Stimulated activated CD8-positive, alpha-beta memory T cell treated with anti-CD3 and anti-CD28 coated beads, Interleukin-7, amount 100 ng/mL, for 4 hours (primary cell): ENCODE data around the gene RND3.

ENCODE experiments used
- DNase-seq, 2 donors: peaks; one replicate each; pipeline ENCODE4 v3.0.0-alpha.2; 2020; ENCODE audit warnings: low read depth in 2 of 2

Gene RND3

GRCh38 chr2:150494234-150494945 lies 6.9 kb upstream of the RND3 start:
- no peak for DNase-seq

DNA sequence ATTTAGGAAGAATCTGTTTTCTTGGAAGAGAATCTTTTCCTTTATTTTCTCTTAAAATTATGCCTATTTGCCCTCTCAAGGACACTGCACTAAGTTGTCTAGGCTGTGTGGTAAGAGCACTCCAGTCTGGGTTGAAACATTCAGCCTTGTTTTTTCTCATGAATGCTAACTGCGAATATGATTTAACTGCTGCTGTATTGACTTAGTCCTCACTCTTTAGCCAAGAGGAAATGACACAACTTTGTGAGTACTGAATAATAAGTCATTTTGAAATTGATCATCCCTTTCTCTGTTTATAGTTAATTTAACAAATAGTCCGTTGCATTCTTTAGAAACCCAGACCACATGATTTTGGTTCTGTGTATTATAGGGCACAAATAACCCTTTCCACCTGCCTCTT lies 4.5 kb upstream of the RND3 start:
- DNase-seq, result no peak

- no peak for DNase-seq
Measured at GRCh38 chr2:150491430-150491829, 4.0 kb upstream of the RND3 start.

- DNase-seq, result no peak
Measured at GRCh38 chr2:150490466-150490865, 3.0 kb upstream of the RND3 start.

DNA sequence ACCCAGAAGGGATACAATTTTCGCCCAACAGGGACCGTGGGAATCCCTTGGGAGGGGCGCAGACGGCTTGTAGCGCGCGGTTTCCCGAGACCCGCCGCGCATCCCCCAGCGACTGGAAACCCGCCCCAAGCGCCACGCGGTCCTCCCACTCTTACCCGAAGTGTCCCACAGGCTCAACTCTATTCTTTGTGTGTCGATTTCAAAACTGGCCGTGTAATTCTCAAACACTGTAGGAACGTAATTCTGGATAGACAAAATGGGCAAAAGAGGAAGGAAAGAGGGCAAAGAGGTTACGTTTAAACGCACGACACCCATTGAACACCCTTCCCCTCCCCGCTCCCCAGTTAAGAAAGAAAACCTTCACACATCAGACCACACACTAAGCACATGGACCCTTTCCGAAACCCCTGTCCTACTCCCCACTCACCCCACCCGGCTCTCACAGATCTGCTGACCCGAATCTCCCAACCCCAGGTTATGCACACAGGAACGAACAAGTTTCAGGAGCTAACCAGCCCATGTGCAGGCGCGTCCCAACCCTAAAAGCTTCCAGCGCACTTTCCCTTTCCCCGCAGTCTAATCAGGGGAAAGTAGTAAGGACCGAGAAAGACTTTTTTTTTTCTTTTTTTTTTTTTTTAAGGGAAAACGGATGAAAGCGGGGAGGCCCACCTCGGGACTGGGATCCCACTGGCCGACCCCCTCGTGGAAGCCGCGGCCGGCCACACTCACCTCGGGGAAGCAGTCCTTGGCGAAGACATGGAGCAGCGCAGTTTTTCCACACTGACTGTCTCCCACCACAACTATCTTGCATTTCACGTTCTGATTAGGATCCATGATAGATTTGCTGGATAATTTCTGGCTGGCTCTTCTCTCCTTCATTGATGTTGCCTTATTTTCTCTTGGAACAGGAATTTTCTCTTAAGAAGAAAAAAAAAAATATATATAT lies 655 bp downstream of the RND3 start:
- no peak for DNase-seq

DNA sequence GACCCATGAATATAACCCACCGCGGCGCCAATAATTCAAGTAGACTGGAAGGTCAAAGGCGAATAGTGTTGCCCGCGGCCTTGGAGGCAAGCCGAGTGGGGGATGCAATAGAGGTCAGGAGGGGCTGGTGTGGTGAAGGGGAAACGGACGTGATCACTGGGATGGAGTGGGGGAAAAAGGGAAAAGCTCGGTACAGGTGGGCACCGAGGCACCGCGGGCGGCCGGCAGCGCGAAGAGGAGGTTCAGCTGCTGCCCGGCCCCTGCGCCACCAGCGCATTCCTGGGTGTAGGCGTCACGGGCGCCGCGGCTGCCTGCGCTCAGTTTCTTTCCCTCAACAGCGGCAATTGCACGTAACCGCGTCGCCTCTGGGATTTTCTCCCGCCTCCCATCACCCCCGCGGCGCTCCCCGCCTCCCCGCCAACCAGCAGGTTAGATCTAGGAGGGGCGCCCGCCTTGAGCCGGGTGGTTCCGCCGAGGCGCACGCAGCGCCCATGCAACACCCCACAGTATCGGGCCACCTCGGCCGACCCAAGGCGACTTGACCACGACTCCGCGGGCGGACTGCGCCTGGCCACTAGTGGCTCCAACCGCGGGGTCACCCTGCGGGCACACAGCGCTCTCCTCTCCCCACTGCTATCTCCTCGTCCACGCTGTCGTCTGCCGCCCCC lies 1.5 kb downstream of the RND3 start:
- DNase-seq, result no peak

DNA sequence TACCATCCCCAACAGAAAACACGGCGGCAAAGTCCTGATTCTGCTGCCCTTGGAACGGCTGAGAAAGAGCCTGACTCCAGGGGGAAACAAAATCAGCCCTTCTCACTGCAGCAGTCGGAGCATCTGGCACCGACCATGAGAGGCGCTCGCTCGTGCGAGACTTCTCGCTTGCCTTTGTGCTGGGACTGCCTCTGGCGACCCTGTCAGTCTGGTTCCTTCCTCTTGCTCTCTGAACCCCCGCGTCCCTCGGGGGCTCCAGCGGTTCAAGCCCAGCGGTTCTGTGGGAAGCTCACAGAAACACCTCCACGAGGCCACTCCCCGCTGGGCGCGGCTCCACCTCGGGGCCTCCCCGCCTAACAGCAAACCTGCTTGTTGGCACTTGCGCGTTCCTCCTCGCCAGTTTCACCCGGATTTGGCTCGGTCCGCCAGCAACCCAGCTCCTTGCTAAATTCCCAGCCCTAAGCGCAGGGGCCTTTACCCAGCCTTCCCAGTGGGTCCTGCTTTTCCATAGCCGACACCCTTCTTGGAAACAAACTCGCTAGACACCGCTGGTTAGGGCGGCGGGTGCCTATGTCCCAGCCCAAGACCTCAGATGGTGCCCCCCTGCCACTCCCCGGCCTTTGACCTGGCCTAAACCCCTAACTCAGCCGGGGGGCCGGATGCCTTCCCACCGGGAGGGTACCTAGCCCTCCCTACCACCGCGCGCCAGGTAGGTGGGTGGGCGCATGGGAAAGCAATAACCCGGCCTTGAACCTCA lies 2.2 kb downstream of the RND3 start:
- no peak for DNase-seq

DNA sequence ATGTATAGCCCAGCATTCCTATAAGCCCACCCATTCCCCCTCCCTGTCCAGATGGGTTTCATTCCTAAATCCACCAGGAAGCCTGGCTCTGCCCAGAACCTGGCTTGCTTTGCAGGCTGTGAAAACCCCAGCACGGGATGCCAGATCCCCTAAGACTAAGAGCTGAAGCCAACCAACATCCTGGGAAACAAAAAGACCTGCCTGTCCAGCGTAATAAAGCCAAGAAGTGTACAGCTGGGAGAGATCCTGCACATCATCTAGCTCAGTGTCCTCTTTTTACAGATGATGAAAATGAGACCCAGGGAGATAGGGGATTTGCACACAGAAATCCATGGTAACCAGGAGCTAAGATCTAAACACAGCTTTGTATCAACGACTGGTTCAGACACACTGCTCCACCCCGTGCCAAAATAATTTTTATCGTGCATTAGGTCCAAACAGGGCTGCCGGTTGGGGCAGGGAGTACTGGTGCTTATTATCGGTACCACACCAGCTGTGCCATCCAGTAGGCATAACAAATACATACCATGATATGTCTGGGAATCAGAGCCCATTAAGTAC lies 2.9 kb downstream of the RND3 start:
- no peak for DNase-seq

- no peak for DNase-seq
Measured at GRCh38 chr2:150484006-150484405, 3.5 kb downstream of the RND3 start.

GRCh38 chr2:150483532-150483931 lies 3.9 kb downstream of the RND3 start:
- DNase-seq, result no peak

DNA sequence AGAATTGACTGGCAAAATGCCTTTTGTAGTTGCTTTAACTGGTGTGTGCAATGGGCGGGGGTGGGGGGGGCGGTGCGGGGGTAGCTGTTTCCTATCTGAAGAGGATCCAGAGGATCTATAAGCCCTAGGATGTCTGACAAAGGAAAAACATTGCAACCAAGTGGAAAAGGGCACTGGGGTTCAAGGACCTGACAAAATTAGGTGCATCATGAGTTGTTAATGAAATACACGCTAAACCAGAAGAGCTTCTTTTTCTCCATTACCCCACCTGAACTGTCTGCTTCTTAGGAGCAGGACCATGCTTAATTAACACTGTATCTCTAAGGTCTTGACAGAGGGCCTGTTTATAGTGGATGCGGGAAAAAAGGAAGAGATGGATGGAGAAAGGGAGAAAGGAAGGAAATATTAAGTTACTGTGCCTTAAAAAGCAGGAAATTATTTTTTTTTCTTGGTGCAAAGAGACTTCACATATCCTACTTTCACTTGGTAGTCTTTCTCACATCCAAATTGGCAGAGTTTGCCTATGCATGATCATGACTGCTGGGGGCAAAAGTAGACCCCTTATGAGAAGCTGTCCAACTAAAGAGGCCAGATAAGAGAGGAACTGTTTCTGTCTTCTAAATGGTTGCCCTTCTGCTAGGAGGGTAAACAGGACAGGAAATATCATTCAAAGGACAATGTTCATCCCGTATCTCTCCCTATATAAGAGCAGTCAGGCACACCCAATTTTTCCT lies 4.6 kb downstream of the RND3 start:
- DNase-seq, result no peak

GRCh38 chr2:150482111-150482510 lies 5.4 kb downstream of the RND3 start:
- DNase-seq, result no peak

DNA sequence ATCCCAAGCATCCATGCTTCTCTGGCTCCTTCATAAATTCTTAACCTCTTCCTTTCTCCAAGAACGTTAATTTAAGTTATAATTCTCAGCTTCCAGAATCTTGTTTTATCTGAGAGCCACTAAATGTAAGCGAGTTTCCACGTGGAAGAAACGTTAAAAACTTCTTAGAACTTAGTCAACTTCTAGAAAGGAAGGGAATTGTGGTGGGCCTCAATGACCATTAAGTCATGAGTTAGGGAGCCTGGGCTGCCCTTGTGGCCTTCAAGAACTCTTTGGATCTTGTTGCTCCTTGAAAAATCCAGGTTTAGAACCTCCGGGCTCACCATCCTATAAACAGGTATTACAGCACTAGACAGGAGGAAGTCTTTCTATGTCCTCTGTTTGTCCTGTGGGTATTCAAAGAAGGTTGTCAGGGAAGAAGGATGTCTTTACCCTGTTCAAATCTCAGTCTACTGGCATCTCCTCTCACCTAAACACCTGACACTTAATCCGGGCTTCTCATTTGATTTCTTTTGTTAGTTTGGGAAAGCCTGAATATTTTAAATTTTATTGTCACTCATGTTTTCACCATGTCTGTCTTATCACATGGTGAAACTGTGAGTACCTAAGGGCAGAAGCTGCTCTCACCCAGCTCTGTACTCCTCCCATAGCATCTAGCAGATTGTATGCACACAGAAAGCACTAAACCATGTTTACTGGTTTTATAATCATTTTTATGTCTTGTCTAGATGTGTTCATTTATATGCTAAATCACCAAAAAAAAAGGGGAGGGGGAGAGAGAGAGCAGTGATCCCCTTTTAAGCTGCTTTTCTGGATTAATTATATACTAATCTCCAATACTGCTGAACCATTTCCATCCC lies 6.3 kb downstream of the RND3 start:
- DNase-seq, result no peak

- DNase-seq, result no peak
Measured at GRCh38 chr2:150480241-150480640, 7.2 kb downstream of the RND3 start.

DNA sequence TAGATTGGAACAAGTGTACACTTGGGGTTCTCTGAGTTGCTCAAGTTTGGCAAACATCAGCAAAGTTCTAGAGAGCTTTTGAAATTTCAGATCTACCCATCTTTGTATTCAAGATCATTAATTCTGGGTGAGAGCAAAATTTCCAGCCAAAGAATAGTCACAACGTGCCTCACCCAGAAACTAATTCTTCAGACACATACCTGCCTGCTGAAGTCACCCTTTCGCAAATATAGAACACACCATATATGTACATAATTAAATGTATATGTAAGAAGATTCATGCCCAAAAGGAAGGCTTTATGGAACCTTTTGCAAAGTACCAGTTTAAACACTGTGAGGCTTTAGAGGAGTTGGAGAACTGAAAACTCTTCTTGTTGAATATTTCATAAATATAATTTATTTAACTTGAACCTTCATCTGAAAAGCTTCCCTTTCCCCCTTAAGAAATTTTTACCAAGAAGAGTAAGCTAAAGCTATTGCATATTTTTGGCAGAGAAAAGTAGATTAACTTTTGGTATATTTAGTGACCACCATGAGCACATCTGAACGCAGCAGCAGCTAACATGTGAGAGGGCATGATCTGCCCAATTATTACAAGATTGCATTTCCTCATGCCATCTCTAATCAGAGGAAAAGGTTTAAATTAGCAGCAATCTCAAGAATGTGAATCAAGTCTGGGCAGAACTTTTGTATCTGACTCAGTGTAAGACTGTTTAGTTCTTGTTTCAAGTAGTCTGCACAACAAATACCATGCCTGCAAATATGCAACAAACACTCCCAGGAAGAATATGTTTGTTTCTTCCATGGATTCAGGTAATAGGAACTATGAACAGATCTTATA lies 8.2 kb downstream of the RND3 start:
- DNase-seq, result no peak

DNA sequence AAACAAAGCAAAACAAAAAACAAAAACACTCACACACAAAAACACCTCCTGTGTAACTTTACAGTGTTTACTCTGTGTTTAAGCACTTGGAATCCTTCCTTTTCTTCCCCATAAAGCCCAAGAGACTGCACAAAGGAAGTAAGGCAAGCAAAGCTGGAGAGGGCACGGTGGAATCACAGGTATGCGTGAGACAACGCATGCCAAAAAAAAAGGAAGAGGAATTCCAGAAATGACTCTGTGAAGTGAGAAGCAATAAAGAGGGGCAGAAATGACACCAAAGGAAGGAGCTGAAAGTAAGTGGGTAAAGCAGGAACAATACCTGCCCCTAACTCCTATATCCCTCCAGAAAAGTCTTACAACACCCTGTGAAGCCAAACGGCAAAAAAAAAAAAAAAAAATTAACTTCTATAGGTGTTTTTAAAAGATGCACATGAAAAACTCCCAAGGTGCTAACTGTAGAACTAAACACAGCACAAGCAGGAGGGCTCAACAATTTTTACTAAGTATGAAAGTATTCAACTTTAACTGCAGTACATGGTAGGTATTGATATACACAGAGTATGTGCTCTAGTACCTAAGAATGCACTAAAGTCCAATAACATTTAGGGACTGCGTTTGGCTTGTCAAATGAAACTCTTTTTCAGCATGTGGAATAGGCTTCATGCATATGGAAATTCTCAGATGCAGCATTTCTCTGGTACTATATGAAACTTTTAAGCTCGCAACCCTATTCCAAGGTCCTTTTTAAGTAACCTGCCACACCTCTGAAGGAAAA lies 9.1 kb downstream of the RND3 start:
- no peak for DNase-seq

DNA sequence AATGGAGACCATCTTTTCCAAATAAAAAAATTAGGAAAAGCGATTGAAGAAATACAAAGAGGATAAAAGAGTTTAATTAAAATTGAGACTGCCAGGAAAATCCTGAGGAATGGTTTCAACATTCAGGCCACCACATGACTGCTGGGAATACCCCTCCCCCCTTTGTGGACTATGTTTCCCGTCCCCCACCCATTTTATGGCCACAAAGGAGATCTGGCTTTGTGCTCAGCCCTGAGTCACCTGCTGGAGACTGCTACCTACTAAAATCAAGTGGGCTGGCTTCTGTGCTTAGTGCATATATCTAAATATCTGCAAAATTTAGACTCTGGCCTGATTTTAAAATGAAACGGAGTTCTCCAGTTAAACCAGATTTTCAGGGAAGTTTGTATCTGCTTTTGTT lies 10.1 kb downstream of the RND3 start:
- DNase-seq, result no peak

DNA sequence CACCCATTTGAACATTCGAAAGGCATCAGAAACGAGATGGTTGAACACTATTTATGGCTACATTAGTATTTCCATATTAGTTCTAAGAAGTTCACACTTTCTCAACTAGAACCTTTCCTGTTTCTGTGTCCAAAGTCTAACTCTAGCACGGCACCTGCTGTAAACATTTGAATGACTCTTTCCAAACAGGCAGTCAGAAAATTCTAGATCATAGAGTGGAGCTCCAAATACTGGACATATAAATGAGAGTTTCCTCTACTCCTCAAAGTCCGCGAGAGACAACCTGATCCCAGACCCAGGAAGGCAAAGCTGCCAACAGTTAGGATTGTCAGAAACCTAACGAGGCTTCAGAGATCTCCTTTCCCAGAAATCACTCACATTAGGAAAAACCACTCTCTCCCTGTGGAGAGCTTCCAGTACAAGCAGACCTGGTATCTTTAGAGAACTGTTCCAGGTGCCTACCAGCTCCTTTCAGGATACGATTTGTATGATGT lies 10.6 kb downstream of the RND3 start:
- no peak for DNase-seq
